Astrocyte of the cerebellum (primary cell): ENCODE measurements around the gene CSTPP1.

Experiments
- DNase-seq: peaks from one replicate; pipeline ENCODE4 v3.0.0-alpha.2; 2011; ENCODE audit warnings: low read depth
- H3K4me3 ChIP-seq: 2 replicates; pipeline ENCODE4 v1.5.1; 2011; ENCODE audit warnings: mild to moderate bottlenecking, low read depth, low read length, moderate library complexity
- in situ Hi-C: cut with HindIII; loops from 2 replicates; pipeline ENCODE4 v1.10.0; 2017; ENCODE audit warnings: low sequenced_read_pairs
- TF ChIP-seq, protein P1 (sequence below): IDR thresholded peaks from 2 replicates; pipeline ENCODE4 v1.5.1; 2012; ENCODE audit warnings: low read length, low read depth, moderate library complexity, mild to moderate bottlenecking; ENCODE audit errors: missing control alignments

The CSTPP1 gene

DNA sequence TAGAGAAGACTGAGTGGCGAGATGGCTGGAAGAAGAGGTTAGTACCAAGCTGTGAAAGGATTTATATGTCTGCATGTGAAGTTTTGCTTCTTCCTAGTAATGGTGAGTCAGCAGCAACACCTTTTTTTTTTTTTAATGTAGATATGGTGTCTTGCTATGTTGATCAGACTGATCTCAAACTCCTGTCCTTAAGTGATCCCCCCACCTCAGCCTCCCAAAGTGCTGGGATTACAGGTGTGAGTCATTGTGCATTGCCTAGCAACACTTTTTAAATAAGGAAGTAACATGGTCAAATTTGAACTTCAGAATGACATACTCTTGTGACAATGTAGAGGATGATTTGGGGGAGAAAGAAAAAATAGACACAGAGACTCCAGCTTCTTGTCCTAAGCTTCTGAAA is 6.5 kb upstream of the CSTPP1 start:
- DNase-seq, result peak; percentile 33
- H3K4me3 ChIP-seq, result no peak overlapping the region
- in situ Hi-C loops, result loop anchor here (5.0 kb wide), 1 partner anchor 72 kb away; no protein-coding TSS in a partner anchor
- TF ChIP-seq, protein P1, sequence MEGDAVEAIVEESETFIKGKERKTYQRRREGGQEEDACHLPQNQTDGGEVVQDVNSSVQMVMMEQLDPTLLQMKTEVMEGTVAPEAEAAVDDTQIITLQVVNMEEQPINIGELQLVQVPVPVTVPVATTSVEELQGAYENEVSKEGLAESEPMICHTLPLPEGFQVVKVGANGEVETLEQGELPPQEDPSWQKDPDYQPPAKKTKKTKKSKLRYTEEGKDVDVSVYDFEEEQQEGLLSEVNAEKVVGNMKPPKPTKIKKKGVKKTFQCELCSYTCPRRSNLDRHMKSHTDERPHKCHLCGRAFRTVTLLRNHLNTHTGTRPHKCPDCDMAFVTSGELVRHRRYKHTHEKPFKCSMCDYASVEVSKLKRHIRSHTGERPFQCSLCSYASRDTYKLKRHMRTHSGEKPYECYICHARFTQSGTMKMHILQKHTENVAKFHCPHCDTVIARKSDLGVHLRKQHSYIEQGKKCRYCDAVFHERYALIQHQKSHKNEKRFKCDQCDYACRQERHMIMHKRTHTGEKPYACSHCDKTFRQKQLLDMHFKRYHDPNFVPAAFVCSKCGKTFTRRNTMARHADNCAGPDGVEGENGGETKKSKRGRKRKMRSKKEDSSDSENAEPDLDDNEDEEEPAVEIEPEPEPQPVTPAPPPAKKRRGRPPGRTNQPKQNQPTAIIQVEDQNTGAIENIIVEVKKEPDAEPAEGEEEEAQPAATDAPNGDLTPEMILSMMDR, result no peak

DNA sequence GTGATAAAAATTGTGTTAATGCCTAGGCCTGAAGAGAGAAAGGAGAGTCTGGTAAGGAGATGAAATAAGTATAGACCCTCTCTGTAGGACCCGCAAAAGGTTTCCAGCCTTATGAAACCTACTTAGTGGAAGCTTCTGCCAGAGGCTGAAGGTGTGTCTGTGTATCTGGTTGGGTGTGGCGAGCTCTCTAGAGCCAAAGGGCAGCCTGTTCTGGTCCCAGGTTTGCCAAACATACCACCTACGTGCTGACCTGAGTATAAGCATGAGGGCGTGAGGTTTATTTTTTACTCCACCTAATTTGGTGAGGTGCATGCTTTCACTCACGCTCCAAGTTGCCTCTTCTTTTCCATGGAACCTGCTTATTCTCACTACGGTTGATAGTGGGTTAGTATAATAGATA is 5.6 kb downstream of the CSTPP1 start:
- no peak for DNase-seq
- TF ChIP-seq, protein P1, result no peak
- in situ Hi-C loops, result no loop called here
- no peak overlapping the region for H3K4me3 ChIP-seq

DNA sequence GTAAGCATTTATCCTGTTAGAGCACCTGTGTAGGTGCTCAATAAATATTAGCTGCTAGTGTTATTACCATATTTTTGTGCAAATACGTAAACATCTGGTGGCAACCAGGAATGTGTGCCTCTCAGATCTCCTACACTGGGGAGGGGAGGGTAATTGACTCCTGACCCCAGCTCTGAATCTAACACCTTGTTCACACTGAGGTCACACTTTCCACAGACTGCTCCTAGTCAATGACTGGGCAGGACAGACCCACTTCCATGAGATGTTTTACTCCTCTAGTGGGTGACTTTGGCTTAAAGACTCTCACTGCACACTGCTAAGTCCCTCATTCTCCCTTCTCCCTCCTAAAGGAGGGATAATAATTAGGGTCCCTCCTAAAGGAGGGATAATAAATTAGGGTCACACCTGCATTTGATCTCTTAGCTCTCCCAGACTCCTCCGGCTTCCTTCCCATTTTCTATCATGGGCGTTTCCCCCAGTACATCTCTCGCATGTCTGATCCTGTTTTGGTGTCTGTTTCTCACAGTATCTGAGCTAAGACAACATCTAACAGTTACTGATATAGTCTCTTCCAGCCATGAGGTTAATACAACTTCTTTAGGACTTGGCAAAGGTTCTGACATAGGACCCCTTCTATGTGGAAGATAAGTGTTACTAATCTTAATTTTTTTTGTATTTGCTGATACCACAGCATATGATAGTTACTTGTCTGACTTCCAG is 8.0 kb downstream of the CSTPP1 start:
- in situ Hi-C loops, result no loop called here
- TF ChIP-seq, protein P1, result no peak
- H3K4me3 ChIP-seq, result no peak overlapping the region
- DNase-seq, result no peak

DNA sequence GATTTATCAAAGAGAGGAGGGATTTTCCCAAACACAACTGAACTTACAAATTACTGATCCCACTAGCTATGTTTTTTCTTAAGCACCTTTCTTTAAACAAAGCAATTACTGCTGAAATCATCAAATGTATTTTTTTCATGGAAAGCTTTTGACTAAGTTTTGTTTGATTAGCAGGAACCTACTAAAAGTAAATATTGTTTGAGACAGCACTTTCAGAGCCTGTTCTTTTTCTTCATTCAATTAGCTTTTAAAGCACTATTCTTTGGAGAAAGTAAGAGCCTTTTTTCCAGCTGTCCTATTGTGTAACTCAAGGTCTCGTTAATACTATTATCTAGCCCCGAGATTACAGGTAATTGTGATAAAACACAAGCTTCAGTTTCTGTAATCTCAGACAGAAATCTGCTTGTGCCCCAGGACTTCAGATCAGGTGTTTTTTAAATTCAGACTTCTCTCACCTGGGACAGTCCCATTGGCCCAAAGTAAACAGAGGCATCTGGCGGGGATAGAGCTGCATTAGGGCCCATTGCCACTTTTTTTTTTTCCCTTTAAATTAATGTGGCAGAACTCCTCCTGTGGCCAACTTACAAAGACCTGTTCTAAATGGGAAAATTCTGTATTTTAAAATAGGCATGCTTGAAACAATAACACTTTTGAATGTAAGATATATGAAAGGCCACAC is 11.0 kb downstream of the CSTPP1 start:
- no peak for DNase-seq
- TF ChIP-seq, protein P1, result no peak
- no peak overlapping the region for H3K4me3 ChIP-seq
- in situ Hi-C loops, result no loop called here

DNA sequence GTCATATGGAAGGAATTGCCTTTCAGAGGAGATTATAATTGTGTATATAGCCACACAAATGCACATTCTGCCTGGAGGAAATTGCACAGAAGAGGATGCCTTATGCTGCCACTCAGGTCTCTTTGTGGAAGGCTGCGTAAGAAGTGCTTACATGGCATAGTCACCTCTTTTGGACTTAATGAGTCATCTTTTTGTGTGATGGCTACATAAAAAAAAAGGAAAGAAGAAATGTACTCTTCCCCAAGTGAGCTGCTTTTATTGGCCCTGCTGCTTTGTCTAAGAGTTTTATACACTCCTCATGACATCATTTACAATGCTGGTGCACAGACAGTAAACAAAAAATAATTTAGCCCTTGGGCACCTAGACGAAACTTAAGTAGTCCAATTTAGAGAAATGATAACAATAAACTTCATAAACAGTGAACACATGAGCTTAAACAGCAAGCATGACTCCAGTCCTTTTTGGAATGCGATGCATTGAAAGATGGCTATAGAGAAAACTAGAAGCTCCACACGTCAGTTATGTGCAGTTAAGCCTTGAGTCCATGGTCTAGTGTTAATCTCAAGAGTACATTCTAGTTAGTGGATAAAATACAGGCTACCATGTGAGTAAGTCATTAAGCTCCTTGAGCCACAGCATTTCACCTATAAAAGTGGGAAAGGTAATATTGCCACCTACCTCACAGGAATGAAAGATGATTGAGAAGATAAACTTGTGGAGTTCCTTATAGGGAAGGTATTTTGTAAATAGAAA is 12.0 kb downstream of the CSTPP1 start:
- H3K4me3 ChIP-seq, result no peak overlapping the region
- in situ Hi-C loops, result no loop called here
- peak; percentile 52 for DNase-seq
- TF ChIP-seq, protein P1, result no peak

DNA sequence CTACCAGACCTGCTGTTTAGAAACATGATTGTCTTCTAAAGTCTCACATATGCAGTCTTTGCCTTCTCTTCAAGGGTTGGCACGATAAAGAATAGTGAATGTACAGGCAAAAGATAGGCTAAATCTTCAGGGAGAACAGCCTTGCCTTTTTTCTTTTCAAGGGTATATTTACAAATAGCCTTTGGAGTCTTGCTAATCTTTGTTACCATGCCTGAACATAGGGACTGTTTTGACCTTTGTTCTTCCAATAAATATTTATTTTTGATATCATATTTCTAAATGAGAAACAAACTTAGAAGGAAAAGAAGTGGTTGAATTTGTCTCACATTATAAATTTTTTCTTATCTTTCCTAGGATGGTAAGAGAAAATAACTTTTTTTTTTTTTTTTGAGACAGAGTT is 12.7 kb downstream of the CSTPP1 start:
- TF ChIP-seq, protein P1, result no peak
- H3K4me3 ChIP-seq, result no peak overlapping the region
- in situ Hi-C loops, result no loop called here
- no peak for DNase-seq
